ENCODE results near the gene IMMP1L.

- no peak for TF ChIP-seq CTCF (IDR thresholded peaks at IDR 0.05)
- no peak for TF ChIP-seq POLR2A (IDR thresholded peaks at IDR 0.05)
Observed at GRCh38 chr11:31480930-31481329, 28.5 kb downstream of the IMMP1L start.

Measured in heart left ventricle (tissue), 13 donors.